Measurements from ENCODE around the gene PRR11. TPM values are rescaled to one million over a fixed set of nuclear protein-coding genes. Genes with fewer than 3 reads are reported as not detected.

The PRR11 gene
- total RNA-seq, 2 experiments from 2014 or later, result 27.3 to 106 TPM

GRCh38 chr17:59154721-59155438 lies 666 bp upstream of the PRR11 start, which contains the start of gene SKA2:
TSS of gene SKA2 (minus strand) at chr17:59155186. CDS start at chr17:59155163, 23 bp downstream.
- CTCF ChIA-PET (ENCODE audit: unreplicated experiment), result interaction anchor here (0.6 to 1.3 kb wide), 2 partner anchors 11 to 576 kb away, joined by 3 to 5 read pairs; no protein-coding TSS in a partner anchor
- no peaks in the 10 kb centered on the region for H3K9me2 ChIP-seq (ENCODE audit: insufficient read depth, low read length)
- no TSS peak for BruUV-seq (replicated peaks)
- no peaks in the 10 kb centered on the region for H3K9me3 ChIP-seq (ENCODE audit: low read length)
- peaks cover 13% of the 10 kb centered on the region; the same call in 1 of the 2 replicates for H4K20me1 ChIP-seq (ENCODE audit: insufficient read depth, low read length)
- peak within 1 kb of the TSS; percentile 83 for H3K4me2 ChIP-seq (ENCODE audit: low read length)
- H3K27ac ChIP-seq (ENCODE audit: low read depth, low read length, poor library complexity, severe bottlenecking), result peak within 1 kb of the TSS; percentile 91
- peaks cover 68% of the 10 kb centered on the region for H3K4me1 ChIP-seq (ENCODE audit: insufficient read depth, low read length, poor library complexity, severe bottlenecking)
- POLR2A ChIA-PET, result interaction anchor here (0.5 to 1.5 kb wide), 12 partner anchors 11 to 1148 kb away, joined by 3 to 7 read pairs (median 4); partner anchors contain the start of gene SRSF1
- peak within 1 kb of the TSS; percentile 61 for H2AFZ ChIP-seq (ENCODE audit: low read length)
- intact Hi-C loops (cut with micrococcal nuclease; ENCODE audit: unreplicated experiment), result loop anchor here (1.0 to 10.0 kb wide), 4 partner anchors 49 to 820 kb away; partner anchors contain the start of genes RPS6KB1, TRIM37 and TUBD1
- TF ChIP-seq EZH2phosphoT487 (IDR thresholded peaks at IDR 0.05; ENCODE audit: borderline replicate concordance, low read depth, low read length), result no peak
- TF ChIP-seq CTCF (conservative IDR thresholded peaks at IDR 0.05; ENCODE audit: low read length), result no peak
- peaks cover 36% of the 10 kb centered on the region; the same call in 1 of the 2 replicates for H3K36me3 ChIP-seq (ENCODE audit: insufficient read depth, low read length)
- DNase-seq (ENCODE audit: low spot score), result peak; percentile 99
- H3K79me2 ChIP-seq (ENCODE audit: insufficient read depth, low read depth, low read length), result peaks cover 91% of the 10 kb centered on the region
- H3K4me3 ChIP-seq (ENCODE audit: low read depth, low read length, poor library complexity, severe bottlenecking), result peak within 1 kb of the TSS; percentile 94

- TF ChIP-seq EZH2phosphoT487 (IDR thresholded peaks at IDR 0.05; ENCODE audit: borderline replicate concordance, low read depth, low read length) (no peak), CTCF (conservative IDR thresholded peaks at IDR 0.05; ENCODE audit: low read length) (no peak)
- Histone ChIP-seq H3K4me3 (ENCODE audit: low read depth, low read length, poor library complexity, severe bottlenecking) (peak overlapping the region; percentile 94), H3K36me3 (ENCODE audit: insufficient read depth, low read length) (peaks cover 67% of the 10 kb centered on the region), H2AFZ (ENCODE audit: low read length) (no peak overlapping the region), H4K20me1 (ENCODE audit: insufficient read depth, low read length) (0 out of 2 replicates have a peak, but pooled peaks cover 4% of the 10 kb centered on the region), H3K79me2 (ENCODE audit: insufficient read depth, low read depth, low read length) (peaks cover 98% of the 10 kb centered on the region), H3K4me1 (ENCODE audit: insufficient read depth, low read length, poor library complexity, severe bottlenecking) (peaks cover 47% of the 10 kb centered on the region), H3K4me2 (ENCODE audit: low read length) (peak overlapping the region; percentile 78), H3K9me3 (ENCODE audit: low read length) (no peaks in the 10 kb centered on the region), H3K9me2 (ENCODE audit: insufficient read depth, low read length) (no peaks in the 10 kb centered on the region), H3K27ac (ENCODE audit: low read depth, low read length, poor library complexity, severe bottlenecking) (peak overlapping the region; percentile 29)
- POLR2A ChIA-PET, result no interaction called here
- no TSS peak for BruUV-seq (replicated peaks)
- no peak for DNase-seq (ENCODE audit: low spot score)
- intact Hi-C loops (cut with micrococcal nuclease; ENCODE audit: unreplicated experiment), result no loop called here
- CTCF ChIA-PET (ENCODE audit: unreplicated experiment), result no interaction called here
Measured at GRCh38 chr17:59160157-59161025, 4.8 kb downstream of the PRR11 start.

Measured in OCI-LY7 (cell line).